ENCODE measurements around the gene CPLX1.

The CPLX1 gene

DNA sequence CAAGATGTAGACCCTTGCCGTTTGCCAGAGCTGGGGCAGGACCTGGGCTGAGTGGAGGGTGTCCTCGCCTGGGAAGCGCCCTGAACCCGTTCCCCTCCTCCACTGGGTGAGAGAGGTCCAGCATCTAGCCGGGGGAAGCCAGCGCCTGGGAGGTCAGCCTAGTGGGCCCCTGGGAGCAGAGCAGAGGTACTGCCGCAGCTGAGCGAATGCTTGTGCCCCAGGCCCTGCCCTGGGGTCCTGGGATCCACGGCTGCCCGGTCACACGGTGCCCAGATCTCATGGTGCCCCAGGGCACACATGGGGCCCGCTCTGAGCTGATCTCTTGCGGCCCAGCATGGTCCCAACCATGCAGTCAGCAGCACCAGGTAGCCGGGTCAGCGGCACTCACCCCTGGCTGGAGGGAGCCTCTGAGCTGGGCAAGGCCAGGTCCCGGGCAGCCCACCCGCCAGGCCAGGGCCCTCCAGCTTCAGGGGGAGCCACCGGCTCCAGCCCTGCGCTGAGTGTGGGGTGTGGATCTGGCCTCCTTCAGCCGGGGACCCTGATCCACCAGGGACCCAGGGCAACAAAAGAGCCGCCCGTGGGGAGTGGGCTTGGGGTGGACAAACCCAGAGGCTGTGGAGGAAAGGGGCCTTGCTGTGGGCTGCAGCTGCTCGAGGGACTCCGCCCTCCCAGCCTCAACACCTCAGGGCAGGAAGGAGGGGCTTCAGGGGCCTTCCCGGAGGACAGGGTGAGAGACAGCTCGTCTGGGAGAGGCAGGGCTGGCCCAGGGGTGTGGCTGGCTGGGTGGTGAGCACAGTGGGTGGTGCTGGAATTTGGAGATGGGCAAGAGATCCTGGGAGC is 4.1 kb upstream of the CPLX1 start:
- TF ChIP-seq, protein P1, sequence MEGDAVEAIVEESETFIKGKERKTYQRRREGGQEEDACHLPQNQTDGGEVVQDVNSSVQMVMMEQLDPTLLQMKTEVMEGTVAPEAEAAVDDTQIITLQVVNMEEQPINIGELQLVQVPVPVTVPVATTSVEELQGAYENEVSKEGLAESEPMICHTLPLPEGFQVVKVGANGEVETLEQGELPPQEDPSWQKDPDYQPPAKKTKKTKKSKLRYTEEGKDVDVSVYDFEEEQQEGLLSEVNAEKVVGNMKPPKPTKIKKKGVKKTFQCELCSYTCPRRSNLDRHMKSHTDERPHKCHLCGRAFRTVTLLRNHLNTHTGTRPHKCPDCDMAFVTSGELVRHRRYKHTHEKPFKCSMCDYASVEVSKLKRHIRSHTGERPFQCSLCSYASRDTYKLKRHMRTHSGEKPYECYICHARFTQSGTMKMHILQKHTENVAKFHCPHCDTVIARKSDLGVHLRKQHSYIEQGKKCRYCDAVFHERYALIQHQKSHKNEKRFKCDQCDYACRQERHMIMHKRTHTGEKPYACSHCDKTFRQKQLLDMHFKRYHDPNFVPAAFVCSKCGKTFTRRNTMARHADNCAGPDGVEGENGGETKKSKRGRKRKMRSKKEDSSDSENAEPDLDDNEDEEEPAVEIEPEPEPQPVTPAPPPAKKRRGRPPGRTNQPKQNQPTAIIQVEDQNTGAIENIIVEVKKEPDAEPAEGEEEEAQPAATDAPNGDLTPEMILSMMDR (IDR thresholded peaks at IDR 0.05), result no peak
- H3K27me3 ChIP-seq (ENCODE audit: control insufficient read depth, insufficient read depth, low read length), result no peaks in the 10 kb centered on the region
- H3K9ac ChIP-seq, result no peak overlapping the region
- H3K9me3 ChIP-seq (ENCODE audit: control insufficient read depth, low read length), result no peaks in the 10 kb centered on the region
- no peak overlapping the region for H3K4me3 ChIP-seq (ENCODE audit: low read depth, low read length)
- no peaks in the 10 kb centered on the region for H3K79me2 ChIP-seq
- no peak overlapping the region for H3K27ac ChIP-seq
- H3K4me2 ChIP-seq (ENCODE audit: low read length), result no peak overlapping the region
- no peaks in the 10 kb centered on the region for H3K4me1 ChIP-seq
- no peaks in the 10 kb centered on the region for H3K36me3 ChIP-seq (ENCODE audit: control insufficient read depth, insufficient read depth, low read length)
- no peak overlapping the region for H2AFZ ChIP-seq

DNA sequence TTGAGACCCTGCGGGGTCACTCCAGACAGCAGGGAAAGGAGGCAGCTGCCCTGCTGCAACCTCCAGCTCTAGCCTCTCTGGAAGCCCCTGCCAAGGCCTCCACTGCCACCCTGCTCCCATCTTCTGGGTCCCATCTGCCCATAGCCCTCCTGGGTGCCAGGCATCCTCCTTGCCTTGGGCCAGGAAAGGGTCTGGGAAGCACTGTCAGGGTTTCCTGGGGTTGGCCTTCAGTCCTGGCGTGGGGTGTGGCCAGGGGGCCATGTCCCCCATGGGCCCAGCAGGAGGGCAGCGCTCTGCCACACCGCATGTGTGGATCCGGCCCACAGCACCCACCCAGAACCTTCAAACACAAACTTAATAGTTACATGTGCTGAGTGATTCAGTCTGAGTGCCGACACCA is 3.4 kb upstream of the CPLX1 start:
- H3K4me1 ChIP-seq, result no peaks in the 10 kb centered on the region
- TF ChIP-seq, protein P1 (IDR thresholded peaks at IDR 0.05), result no peak
- H3K79me2 ChIP-seq, result no peaks in the 10 kb centered on the region
- H3K9ac ChIP-seq, result no peak overlapping the region
- H3K36me3 ChIP-seq (ENCODE audit: control insufficient read depth, insufficient read depth, low read length), result no peaks in the 10 kb centered on the region
- H2AFZ ChIP-seq, result no peak overlapping the region
- no peak overlapping the region for H3K4me2 ChIP-seq (ENCODE audit: low read length)
- H3K27me3 ChIP-seq (ENCODE audit: control insufficient read depth, insufficient read depth, low read length), result no peaks in the 10 kb centered on the region
- H3K27ac ChIP-seq, result no peak overlapping the region
- H3K4me3 ChIP-seq (ENCODE audit: low read depth, low read length), result no peak overlapping the region
- no peaks in the 10 kb centered on the region for H3K9me3 ChIP-seq (ENCODE audit: control insufficient read depth, low read length)

DNA sequence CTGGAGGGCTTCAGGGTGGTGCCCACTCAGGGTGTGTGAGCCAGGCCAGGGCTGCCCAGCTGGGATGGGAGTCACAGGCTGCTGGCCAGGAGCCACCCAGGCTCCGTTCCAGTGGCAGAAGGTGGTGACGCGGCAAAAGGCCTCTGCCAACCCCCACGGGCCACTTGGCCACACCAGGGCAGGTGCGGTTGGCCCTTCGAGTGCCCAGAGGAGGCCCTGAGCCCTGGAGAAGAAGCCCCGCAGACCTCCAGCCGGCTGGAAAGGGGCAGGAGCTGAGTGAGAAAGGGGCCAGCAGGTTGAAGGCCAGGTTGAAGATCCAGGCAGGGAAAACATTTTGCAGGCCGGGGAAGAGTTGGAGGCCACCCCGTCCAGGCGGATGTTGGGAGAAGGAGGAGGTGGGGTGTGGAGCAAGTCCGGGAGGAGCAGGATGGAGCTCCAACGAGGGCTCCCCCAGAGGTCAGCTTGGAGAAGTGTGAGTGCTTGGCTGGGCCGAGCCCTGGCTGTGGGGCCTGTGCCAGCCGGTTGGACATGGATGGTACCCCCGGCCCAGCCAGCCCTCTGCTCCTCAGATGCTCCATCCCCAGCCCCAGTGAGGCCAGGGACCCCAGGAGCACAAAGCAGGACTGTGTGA is 2.8 kb upstream of the CPLX1 start:
- no peaks in the 10 kb centered on the region for H3K79me2 ChIP-seq
- no peaks in the 10 kb centered on the region for H3K27me3 ChIP-seq (ENCODE audit: control insufficient read depth, insufficient read depth, low read length)
- H3K9ac ChIP-seq, result no peak overlapping the region
- H3K36me3 ChIP-seq (ENCODE audit: control insufficient read depth, insufficient read depth, low read length), result no peaks in the 10 kb centered on the region
- TF ChIP-seq, protein P1 (IDR thresholded peaks at IDR 0.05), result no peak
- no peak overlapping the region for H3K4me3 ChIP-seq (ENCODE audit: low read depth, low read length)
- no peak overlapping the region for H3K27ac ChIP-seq
- no peaks in the 10 kb centered on the region for H3K4me1 ChIP-seq
- no peak overlapping the region for H3K4me2 ChIP-seq (ENCODE audit: low read length)
- peak overlapping the region; percentile 56 for H2AFZ ChIP-seq
- no peaks in the 10 kb centered on the region for H3K9me3 ChIP-seq (ENCODE audit: control insufficient read depth, low read length)

DNA sequence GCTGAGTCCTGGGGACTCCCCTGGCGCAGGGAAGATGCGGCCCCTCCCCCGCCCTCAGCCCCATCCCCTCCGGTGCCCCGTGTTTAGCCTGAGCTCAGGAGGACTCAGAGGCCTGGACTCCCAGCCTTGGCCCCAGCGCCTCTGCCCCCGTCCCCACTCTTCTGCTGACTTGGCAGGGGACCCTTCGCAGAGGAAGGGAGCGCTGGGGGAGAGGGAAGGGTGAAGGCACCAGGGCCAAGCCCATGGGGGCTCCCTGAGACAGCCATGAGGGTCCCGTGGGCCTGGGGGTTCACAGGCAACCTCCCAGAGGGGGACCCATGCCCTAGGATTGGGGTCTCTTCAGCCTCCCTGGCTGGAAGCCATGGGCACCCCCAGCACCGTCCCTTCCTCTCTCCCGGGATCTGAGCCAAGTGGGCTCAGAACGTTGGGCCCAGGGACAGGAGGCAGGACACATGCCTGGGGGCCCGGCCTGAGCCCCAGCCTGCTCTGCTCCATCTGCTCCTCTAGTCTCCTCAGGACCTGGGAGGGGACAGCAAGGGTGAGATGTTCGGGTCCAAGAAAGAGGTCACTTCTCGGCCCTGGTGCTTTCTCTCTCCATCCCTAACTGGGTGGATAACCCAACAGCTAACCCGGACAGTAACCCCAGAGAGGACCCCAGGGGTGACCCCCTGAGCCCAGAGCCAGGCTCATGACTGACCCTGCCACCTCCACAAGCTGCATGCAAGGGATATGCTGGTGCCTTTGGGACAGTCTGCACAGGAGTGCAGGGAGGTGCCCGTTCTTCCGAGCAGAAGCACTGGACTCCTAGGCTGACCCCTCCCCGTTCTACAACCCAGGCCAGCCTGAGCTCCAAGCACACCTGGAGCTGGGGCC is 1.5 kb upstream of the CPLX1 start:
- Histone ChIP-seq H3K36me3 (ENCODE audit: control insufficient read depth, insufficient read depth, low read length) (no peaks in the 10 kb centered on the region), H3K79me2 (no peaks in the 10 kb centered on the region), H3K9ac (no peak overlapping the region), H3K4me2 (ENCODE audit: low read length) (no peak overlapping the region), H3K9me3 (ENCODE audit: control insufficient read depth, low read length) (no peaks in the 10 kb centered on the region), H3K27me3 (ENCODE audit: control insufficient read depth, insufficient read depth, low read length) (no peaks in the 10 kb centered on the region), H2AFZ (no peak overlapping the region), H3K27ac (no peak overlapping the region), H3K4me1 (no peaks in the 10 kb centered on the region), H3K4me3 (ENCODE audit: low read depth, low read length) (no peak overlapping the region)
- TF ChIP-seq, protein P1 (IDR thresholded peaks at IDR 0.05), result no peak
